AG09319 (cell line): ENCODE measurements around the gene MDFI.

Experiments used
- DNase-seq: peaks from one replicate; pipeline ENCODE4 v3.0.0-alpha.2; 2010; ENCODE audit warnings: low read depth; ENCODE audit errors: extremely low read depth
- TF ChIP-seq, protein P1 (sequence below): IDR thresholded peaks from 2 replicates; pipeline ENCODE4 v1.5.1; 2011; ENCODE audit warnings: low read depth, mild to moderate bottlenecking, inconsistent platforms, low read length, moderate library complexity

MDFI gene

DNA sequence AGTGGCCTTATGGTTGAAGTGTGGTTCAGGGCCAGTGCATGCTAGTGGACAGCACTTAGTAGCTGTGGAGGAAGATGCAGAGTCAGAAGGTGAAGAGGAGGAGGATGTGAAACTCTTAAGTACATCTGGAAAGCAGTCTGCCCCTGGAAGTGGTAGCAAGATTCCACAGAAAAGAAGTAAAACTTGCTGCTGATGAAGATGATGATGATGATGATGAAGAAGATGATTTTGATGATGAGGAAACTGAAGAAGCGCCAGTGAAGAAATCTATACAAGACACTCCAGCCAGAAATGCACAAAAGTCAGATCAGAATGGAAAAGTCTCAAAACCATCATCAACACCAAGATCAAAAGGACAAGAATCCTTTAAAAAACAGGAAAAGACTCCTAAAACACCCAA is 28.9 kb downstream of the MDFI start:
- DNase-seq: no peak

GRCh38 chr6:41668968-41669367 is 30.7 kb downstream of the MDFI start:
- TF ChIP-seq, protein P1, sequence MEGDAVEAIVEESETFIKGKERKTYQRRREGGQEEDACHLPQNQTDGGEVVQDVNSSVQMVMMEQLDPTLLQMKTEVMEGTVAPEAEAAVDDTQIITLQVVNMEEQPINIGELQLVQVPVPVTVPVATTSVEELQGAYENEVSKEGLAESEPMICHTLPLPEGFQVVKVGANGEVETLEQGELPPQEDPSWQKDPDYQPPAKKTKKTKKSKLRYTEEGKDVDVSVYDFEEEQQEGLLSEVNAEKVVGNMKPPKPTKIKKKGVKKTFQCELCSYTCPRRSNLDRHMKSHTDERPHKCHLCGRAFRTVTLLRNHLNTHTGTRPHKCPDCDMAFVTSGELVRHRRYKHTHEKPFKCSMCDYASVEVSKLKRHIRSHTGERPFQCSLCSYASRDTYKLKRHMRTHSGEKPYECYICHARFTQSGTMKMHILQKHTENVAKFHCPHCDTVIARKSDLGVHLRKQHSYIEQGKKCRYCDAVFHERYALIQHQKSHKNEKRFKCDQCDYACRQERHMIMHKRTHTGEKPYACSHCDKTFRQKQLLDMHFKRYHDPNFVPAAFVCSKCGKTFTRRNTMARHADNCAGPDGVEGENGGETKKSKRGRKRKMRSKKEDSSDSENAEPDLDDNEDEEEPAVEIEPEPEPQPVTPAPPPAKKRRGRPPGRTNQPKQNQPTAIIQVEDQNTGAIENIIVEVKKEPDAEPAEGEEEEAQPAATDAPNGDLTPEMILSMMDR: no peak
- DNase-seq: no peak

More for the DNA sequence above, 28.9 kb downstream of the MDFI start:
- TF ChIP-seq, protein P1: no peak

DNA sequence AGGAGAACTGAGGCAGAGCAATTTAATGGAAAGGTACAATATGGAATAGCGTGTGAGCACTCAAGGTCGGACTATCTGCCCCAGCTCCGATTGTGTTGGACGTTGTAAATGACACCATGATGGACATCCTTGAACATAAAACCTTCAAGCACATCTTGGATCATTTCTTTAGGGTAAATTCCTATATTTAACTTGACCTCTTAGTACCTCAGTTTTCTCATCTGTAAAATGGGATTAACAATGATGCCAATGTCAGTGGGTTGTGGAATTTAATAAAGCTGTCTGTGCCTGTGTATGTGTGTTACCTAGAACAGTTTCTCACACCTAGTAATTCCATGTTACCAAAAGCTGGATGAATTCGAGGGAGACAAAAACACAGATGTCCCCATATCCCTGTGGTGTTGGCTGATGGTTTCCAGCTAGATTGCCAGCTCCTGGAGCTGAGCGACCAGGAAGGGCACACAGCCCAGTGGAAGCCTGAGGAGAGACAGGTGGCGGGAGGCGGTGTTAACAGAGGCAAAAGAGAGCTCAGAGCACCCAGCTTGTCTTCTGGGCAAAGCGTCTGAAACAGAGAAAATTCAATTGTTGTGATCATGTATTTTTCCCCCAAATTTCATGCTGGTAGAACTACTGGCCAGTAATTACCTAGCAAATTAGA is 32.6 kb downstream of the MDFI start:
- DNase-seq: no peak
- TF ChIP-seq, protein P1: no peak

DNA sequence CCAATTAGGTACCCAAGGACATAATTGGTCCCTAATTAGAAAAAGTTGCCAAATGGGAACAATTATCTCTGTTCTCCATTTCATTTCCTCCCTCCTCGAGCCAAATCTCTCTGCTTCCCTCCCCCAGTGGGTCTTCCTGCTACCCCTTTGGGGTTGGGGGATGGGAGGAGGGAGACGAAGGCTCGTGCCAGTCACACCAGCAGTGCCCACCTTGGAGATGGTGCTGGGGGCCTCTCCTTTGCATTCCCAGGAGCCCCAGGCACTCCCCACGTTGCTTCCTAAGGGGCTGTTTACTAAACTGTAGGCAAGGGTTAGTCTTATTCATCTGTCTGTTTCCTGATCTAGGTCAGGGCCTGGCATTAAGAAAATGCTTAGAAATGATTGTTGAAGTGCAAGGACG is 33.1 kb downstream of the MDFI start:
- TF ChIP-seq, protein P1: no peak
- DNase-seq: no peak

DNA sequence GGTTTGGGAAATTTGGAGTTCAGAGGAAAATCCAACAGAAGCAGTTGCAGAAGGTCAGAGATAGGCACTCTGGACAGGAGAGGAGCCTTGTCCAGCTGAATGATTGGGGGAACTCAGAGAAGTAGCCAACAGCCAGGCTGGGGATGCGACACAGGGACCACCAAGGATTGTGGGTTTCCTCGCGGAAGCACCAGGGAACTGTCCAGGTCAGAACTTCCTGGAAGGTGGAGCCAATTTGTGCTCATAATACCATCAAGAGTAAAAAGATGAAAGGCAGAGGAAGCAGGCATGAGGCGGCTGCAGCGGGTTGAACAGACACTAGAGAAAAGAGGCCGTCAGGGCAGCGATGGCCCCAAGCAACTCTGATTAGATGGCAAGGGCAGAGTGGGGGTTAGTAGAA is 33.7 kb downstream of the MDFI start:
- no peak for DNase-seq
- TF ChIP-seq, protein P1: no peak

GRCh38 chr6:41672816-41673703 is 34.8 kb downstream of the MDFI start:
- TF ChIP-seq, protein P1: no peak
- no peak for DNase-seq

DNA sequence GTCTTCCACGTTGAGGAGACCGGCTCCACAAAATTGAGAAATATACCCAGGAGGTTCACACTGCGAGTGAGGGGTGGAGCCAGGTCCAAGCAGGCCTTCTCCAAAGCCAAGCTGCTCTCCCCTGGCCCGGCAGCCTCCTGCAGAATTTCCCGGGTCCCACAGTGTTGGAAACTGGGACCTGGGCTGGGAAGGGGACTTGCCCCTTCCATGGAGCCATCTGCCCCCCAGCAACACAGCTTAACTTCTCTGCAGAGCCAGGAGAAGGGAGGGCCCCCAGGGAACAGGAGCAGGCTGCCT is 35.4 kb downstream of the MDFI start:
- DNase-seq: no peak
- TF ChIP-seq, protein P1: no peak
